Activated naive CD4-positive, alpha-beta T cell treated with anti-CD3 and anti-CD28 coated beads, Interleukin-2, amount 50 U/mL, for 16 hours (primary cell): ENCODE measurements around the gene SLC9A7.

ENCODE experiments used
- DNase-seq: peaks from one replicate; pipeline ENCODE4 v3.0.0-alpha.2; 2020

Gene SLC9A7

GRCh38 chrX:46645614-46646013 lies 113.3 kb downstream of the SLC9A7 start:
- no peak for DNase-seq

- DNase-seq = no peak
Observed at GRCh38 chrX:46643636-46644035, 115.3 kb downstream of the SLC9A7 start.

- DNase-seq = no peak
Observed at GRCh38 chrX:46642145-46642544, 116.8 kb downstream of the SLC9A7 start.

GRCh38 chrX:46637938-46638337 lies 121.0 kb downstream of the SLC9A7 start:
- DNase-seq = no peak

GRCh38 chrX:46636223-46636622 lies 122.7 kb downstream of the SLC9A7 start:
- no peak for DNase-seq

GRCh38 chrX:46635186-46635585 lies 123.7 kb downstream of the SLC9A7 start:
- DNase-seq = no peak

- no peak for DNase-seq
Observed at GRCh38 chrX:46634577-46634976, 124.3 kb downstream of the SLC9A7 start.

GRCh38 chrX:46630141-46630540 lies 128.8 kb downstream of the SLC9A7 start:
- DNase-seq = no peak

- DNase-seq = no peak
Observed at GRCh38 chrX:46628460-46629371, 130.2 kb downstream of the SLC9A7 start.

GRCh38 chrX:46627711-46628419 lies 131.1 kb downstream of the SLC9A7 start:
- no peak for DNase-seq

- no peak for DNase-seq
Observed at GRCh38 chrX:46627062-46627461, 131.9 kb downstream of the SLC9A7 start.

GRCh38 chrX:46626566-46626965 lies 132.4 kb downstream of the SLC9A7 start:
- DNase-seq = peak; percentile 11

- DNase-seq = no peak
Observed at GRCh38 chrX:46624090-46624786, 134.7 kb downstream of the SLC9A7 start.

GRCh38 chrX:46621572-46621971 lies 137.3 kb downstream of the SLC9A7 start:
- no peak for DNase-seq

- DNase-seq = no peak
Observed at GRCh38 chrX:46620505-46620904, 138.4 kb downstream of the SLC9A7 start.

- no peak for DNase-seq
Observed at GRCh38 chrX:46618947-46619346, 140.0 kb downstream of the SLC9A7 start.

GRCh38 chrX:46617906-46618305 lies 141.0 kb downstream of the SLC9A7 start:
- DNase-seq = no peak

GRCh38 chrX:46611658-46612362 lies 147.1 kb downstream of the SLC9A7 start:
- DNase-seq = no peak

GRCh38 chrX:46610070-46610658 lies 148.8 kb downstream of the SLC9A7 start:
- DNase-seq = no peak

GRCh38 chrX:46607916-46608315 lies 151.0 kb downstream of the SLC9A7 start:
- no peak for DNase-seq

GRCh38 chrX:46602468-46603102 lies 156.3 kb downstream of the SLC9A7 start:
- no peak for DNase-seq

- DNase-seq = no peak
Observed at GRCh38 chrX:46601283-46601682, 157.6 kb downstream of the SLC9A7 start.
